ENCODE data around the gene ANKH.
"Not testable (repeated sequence)": the region's sequence is repeated elsewhere in the genome, so short reads cannot be mapped to it uniquely, and the experiment has no call there.

Gene ANKH

GRCh38 chr5:14859150-14859549, 12.4 kb downstream of the ANKH start:
- no peak for DNase-seq (ENCODE audit: extremely low read depth in 1 of 2, low read depth in 1 of 2)

DNA sequence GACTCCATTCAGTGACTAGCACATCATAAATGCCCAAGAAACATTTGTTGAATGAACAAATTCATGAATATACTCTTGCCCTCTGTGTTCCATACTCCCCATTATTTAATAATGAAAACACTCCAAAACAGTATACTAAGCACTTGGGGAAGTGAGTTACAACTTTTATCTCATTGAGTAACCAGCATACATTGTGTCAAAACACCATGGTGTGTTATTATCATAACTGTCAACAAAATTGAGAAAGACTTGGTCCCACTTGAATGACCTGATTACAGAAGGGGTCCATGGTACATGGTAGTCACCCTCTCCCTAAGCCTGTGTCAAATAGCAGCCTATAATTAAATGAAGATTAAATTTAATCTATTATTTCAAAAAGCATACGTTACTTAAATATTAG, 16.2 kb downstream of the ANKH start:
- no peak for DNase-seq (ENCODE audit: extremely low read depth in 1 of 2, low read depth in 1 of 2)

- no peak for DNase-seq (ENCODE audit: extremely low read depth in 1 of 2, low read depth in 1 of 2)
These were observed 16.8 kb downstream of the ANKH start for GRCh38 chr5:14854799-14855198.

DNA sequence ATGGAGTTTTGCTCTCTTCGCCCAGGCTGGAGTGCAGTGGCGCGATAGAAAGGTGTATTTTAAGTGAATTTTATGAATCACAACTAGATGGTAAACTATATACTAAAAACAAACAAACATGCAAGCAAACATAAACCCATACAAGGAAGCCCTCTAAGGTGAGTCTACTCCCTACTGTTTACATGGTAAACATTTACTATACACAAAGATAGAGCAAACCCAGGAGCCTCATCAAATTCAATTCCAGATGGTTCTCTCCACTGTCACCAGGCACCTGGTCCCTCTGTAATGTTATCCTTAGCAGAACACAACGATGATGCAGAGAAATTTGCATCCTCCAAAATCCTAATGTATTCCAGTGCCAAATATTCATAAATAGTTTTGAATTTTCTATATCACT, 17.9 kb downstream of the ANKH start:
- no peak for DNase-seq (ENCODE audit: extremely low read depth in 1 of 2, low read depth in 1 of 2)

DNA sequence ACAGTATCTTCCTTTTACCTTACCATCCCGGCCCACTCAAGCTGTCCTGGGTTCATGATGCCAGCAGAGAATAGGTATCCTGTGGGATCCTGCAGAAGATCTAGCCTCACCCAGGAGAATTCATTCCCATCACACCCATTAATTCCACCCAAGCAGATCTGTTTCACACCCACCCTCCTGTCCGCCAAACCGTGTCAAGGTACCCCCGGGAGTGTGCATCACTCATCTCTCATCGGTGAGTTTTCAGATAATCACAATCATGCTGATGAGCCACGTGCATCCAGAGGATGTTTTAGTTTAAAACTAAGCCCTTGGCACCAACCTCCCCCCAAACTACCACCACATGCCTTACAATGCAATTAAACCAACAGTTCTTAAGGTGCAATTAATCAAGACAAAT, 18.8 kb downstream of the ANKH start:
- no peak for DNase-seq (ENCODE audit: extremely low read depth in 1 of 2, low read depth in 1 of 2)

GRCh38 chr5:14851999-14852526, 19.5 kb downstream of the ANKH start:
- no peak for DNase-seq (ENCODE audit: extremely low read depth in 1 of 2, low read depth in 1 of 2)

DNA sequence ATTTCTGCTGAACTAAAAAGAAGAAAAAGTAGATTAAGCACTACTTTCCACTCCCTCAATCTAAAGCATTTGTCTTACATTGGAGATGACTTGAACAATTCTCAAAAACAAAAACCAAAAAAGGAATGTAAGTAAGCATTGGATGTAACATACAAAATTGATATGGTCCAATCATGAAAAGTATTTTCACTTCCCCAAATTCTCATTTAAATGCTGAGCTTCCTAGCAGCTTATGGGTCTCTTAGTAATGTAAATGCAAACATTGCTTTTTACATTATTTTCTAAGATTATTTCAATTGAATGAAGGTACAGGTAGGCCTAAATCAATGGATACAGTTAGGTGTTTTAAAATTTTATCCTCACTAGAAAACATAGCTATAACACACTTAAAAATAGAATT, 20.0 kb downstream of the ANKH start:
- DNase-seq (ENCODE audit: extremely low read depth in 1 of 2, low read depth in 1 of 2): no peak

- DNase-seq (ENCODE audit: extremely low read depth in 1 of 2, low read depth in 1 of 2): no peak
These were observed 20.5 kb downstream of the ANKH start for GRCh38 chr5:14851050-14851419.

DNA sequence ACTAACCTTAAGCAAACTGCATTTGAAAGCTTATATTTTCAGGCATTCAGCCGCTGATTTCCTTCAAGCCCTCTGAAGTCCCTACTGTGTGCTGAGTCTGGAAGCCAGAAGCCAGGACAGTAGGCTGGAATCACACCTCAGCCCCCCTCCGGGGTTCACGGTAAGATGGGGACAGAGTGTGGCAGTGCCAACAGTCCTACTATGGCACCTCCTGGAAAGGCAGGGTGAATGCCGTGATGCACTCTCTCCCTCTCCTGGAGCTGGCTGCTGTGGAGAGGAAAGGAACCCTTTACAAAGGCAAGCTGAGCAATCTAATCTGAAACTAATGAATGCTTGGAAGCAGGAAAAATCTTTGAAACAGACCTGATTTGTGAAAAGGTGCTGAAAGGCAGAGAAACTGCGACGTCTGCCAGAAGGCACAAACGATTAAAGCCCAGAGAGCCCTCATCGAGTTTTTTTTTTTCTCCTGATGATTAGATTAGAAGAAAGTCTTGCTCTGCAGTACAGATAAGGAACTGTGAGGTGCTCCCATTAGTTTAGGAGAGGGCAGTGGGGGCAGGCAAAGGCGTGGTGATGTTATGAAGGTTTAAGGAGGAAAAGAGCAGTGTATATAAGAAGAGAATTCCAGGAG, 21.0 kb downstream of the ANKH start:
- DNase-seq (ENCODE audit: extremely low read depth in 1 of 2, low read depth in 1 of 2): no peak

DNA sequence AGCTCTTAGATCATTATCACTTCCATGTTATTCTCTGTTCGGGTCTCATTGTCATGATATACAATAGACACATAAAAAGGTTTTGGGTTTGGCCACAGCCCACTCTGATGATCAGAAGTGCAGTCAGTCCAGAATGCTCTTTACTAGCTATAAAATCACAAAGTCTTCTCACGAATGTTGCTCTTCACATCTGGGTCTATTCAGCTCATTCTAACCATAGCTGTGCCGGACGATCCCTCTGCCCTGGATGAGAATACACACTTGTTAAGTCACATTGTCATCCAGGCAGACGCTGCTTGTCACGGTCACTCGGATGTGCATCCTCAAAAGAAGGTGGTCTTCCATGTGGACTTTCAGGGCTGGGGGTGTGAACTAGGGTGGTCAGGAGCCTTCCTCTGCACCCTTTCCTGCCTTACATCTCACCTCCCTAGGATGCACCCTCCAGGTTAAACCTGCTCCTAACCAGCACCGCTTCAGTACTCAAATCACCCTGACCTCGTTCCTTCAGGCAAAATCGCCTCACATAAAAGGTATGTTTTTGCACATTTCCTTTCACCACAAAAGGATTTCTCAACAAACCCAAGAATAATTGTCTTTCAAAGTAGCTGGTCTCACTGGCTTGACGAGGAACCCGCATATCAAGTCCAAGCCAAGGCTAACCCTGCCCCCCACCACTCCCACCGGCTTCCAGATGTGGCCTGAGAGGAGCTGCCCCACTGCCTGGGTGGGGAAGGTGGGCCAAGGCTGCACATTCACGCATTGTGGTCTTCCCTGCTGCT, 21.9 kb downstream of the ANKH start:
- DNase-seq (ENCODE audit: extremely low read depth in 1 of 2, low read depth in 1 of 2): no peak

DNA sequence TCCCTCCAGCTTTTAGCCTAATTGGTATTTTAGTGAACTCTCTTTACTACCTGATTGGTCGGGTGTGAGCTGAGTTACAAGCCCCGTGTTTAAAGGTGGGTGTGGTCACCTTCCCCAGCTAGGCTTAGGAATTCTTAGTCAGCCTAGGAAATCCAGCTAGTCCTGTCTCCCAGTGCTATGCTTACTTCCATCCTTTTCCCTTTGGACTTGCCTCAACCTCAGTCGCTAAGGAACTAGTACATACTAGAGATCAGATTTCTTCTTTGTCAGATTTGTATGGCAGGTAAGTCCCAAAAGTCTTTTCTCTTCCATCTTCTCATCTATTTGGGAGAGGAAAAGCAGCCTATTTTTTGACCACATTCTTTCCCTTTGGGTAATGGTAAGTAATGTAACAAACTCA, 22.6 kb downstream of the ANKH start:
- DNase-seq (ENCODE audit: extremely low read depth in 1 of 2, low read depth in 1 of 2): not testable (repeated sequence)

GRCh38 chr5:14848385-14848784, 23.2 kb downstream of the ANKH start:
- no peak for DNase-seq (ENCODE audit: extremely low read depth in 1 of 2, low read depth in 1 of 2)

DNA sequence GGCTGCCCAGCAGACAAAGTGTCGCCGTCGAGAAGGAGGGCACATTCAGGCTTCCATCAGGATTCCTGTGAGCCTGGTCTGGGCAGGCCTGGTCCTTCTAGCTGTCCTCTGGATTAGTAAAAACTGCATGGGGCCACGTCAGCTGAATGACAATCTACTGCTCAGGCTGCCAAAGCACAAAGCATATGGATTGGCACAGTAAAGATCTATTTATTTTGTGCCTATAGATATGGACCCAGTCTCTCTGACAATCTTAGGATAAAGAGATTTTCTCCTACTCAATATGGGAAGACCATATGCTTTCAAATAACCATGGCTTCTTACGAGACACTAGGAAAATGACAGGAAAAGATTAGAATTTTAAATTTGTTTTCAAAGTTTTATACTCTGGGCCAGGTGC, 24.1 kb downstream of the ANKH start:
- DNase-seq (ENCODE audit: extremely low read depth in 1 of 2, low read depth in 1 of 2): no peak

- DNase-seq (ENCODE audit: extremely low read depth in 1 of 2, low read depth in 1 of 2): no peak
These were observed 29.5 kb downstream of the ANKH start for GRCh38 chr5:14842117-14842516.

DNA sequence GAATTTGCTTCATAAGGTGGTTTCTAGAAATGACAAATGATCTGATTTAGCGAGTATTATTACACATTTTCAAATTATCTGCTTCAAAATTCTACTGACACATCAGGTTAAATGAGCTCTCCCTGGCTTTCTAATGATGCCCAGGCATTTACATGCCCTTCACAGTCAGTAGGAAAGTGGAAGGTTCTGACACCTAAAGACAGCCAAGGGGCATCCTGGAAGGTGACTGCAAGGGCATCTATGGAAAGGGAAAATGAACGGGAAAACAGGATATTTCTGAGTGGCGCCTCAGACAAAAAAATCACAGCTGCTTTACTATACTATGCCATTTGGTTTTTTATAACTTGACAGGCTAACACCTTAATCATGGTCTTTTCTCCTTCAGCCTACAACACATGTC, 31.0 kb downstream of the ANKH start:
- DNase-seq (ENCODE audit: extremely low read depth in 1 of 2, low read depth in 1 of 2): no peak

GRCh38 chr5:14838396-14839319, 32.9 kb downstream of the ANKH start:
- no peak for DNase-seq (ENCODE audit: extremely low read depth in 1 of 2, low read depth in 1 of 2)

DNA sequence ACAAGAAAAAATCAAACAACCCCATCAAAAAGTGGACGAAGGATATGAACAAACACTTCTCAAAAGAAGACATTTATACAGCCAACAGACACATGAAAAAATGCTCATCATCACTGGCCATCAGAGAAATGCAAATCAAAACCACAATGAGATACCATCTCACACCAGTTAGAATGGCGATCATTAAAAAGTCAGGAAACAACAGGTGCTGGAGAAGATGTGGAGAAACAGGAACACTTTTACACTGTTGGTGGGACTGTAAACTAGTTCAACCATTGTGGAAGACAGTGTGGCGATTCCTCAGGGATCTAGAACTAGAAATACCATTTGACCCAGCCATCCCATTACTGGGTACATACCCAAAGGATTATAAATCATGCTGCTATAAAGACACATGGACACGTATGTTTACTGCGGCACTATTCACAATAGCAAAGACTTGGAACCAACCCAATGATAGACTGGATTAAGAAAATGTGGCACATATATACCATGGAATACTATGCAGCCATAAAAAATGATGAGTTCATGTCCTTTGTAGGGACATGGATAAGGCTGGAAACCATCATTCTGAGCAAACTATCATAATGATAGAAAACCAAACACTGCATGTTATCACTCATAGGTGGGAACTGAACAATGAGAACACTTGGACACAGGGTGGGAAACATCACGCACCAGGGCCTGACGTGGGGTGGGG, 34.0 kb downstream of the ANKH start:
- DNase-seq (ENCODE audit: extremely low read depth in 1 of 2, low read depth in 1 of 2): not testable (repeated sequence)

GRCh38 chr5:14834584-14835550, 36.7 kb downstream of the ANKH start:
- no peak for DNase-seq (ENCODE audit: extremely low read depth in 1 of 2, low read depth in 1 of 2)

DNA sequence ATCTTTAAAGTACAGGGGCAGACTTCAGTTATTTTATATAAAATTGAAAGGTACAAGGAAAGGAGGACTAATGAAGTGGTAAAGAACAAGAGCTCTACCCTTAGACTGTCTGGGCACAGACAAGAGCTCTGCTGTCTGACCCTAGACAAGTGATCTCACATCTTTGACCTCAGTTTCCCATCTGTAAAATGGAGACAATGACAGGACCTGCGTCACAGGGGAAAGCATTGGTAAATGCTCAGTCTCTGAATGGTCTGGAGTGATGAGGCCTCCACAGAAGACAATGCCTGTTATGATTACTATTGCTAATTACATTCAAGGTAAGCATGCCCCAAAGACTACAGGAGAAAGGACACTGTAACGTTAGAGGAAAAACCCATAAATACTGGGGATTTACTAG, 37.5 kb downstream of the ANKH start:
- no peak for DNase-seq (ENCODE audit: extremely low read depth in 1 of 2, low read depth in 1 of 2)

DNA sequence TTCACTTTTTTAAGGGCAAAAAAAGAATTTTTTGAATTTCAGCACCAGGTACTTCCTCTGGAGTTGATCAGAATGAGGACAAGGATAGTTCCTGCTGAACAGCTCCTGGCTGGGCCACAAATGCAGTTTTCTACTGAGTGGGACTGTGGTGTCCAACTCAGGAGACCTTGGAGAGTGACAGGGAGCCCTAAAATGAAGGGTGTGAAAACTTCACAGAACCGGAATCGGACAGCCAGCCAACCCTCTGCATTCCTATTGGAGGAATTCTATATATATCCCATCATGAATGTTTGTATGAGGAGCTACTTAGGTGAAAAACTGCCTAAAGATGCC, 40.6 kb downstream of the ANKH start:
- DNase-seq (ENCODE audit: extremely low read depth in 1 of 2, low read depth in 1 of 2): no peak
